Stimulated activated CD8-positive, alpha-beta memory T cell treated with anti-CD3 and anti-CD28 coated beads, Interleukin-7, amount 100 ng/mL, for 4 hours (primary cell): Measurements from ENCODE around the gene DLX2.
"Not testable (repeated sequence)": the region's sequence is repeated elsewhere in the genome, so short reads cannot be mapped to it uniquely, and the experiment has no call there.

Source experiments
- DNase-seq, 2 donors: peaks; one replicate each; pipeline ENCODE4 v3.0.0-alpha.2; 2020; ENCODE audit warnings: low read depth in 2 of 2

The DLX2 gene

DNA sequence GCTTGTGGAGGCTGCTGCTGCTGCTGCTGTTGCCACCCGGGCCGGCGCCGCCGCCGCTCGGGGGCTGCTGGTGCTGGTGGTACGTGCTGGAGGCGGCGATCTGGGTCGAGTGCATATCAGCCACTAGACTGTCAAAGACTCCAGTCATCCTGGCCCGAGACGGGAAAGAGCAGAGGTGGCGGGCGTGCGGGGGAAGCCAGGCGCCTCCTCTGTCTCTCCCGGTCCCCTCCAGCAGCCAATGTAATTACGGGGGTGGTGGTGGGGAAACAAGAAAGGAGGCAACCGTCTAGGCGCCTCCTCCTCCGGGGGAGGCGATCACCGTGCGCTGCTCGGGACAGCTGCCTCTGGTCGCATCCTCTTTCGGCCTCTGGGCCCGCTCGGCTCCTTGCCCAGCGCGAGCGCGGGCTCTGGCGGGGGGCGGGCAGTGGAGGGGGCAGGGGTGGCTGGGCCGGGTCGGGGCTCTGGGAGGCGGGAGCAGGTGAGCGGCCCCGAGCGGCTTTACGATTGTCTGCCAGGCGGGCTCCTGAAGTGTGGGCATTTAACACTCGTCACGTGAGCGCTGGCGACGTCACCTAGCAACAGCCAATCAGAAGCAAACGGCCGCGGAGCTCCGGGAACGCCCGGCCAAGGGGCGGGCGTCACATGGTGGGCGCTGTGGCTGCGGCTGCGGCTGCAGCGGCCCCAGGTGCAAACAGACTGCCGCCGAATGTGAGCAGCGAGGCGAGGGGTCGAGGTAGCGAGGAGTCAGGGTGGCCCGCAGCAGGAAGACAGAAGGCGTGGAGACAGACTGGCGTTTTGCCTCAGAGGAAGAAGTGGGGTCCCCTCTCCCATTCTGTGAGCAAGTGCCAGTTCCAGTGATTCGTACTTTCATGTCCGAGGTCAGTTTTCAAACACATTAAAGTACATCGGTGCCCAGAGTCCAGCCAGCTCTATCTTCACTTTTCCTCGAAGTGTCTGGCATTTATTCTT lies at the start of gene DLX2:
Gene DLX2, minus strand, starts transcription at position 510 of the 969 bp plus-strand sequence. Its CDS starts 362 bp downstream, at position 148.
- peak; percentile 54 to 59 for DNase-seq

DNA sequence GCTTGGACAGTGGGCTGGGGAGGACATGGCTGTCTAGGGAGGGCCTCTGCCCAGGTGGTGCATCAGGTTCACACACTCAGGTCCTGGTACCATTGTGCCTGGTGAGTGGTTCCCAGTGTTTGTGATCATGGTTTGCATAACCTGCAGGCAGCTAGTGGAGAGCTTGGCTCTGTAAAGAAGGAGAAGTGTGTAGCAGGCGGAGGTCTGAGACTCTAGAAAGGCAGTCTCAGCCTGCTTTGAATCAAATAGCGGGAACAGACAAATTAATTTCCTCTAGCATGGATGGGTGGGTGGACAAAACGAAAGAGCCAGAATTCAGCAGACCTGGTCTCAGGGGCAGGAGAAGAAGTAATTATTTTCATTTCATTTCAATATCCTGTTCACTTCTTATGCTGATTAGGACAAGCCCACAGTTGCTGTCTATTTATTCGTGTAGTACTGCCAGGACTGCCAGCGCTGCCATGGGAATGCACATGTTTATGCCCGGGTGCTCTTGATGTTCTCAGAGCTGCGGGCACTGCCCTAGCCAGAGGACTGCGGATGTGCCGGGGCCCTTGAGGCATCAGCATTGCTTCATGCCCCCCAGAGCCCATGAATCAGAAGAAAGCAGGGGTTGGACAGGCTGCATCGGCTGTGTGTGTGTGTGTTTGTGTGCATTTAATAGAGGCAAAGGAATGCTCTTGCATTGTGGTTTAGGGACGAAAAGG lies 45.4 kb upstream of the DLX2 start:
- no peak for DNase-seq

DNA sequence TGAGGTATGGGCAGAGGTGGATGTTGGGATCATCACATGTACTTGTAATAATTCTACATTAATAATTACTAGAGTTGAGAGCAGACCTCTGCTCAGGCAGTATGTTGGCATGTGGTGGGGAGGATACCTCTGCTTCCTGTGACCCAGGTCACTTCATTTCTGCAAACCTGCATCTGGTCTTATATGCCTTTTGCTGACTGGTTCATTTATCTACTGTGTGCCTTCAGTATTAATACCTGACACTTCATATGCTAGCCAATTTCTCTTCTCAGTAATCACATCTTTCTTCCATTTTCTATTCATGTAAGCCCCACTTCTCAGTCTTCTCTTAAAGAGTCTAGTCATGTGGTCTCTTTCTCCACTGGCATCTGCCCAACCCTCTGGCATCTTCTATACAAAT lies 41.1 kb upstream of the DLX2 start:
- DNase-seq, result no peak

DNA sequence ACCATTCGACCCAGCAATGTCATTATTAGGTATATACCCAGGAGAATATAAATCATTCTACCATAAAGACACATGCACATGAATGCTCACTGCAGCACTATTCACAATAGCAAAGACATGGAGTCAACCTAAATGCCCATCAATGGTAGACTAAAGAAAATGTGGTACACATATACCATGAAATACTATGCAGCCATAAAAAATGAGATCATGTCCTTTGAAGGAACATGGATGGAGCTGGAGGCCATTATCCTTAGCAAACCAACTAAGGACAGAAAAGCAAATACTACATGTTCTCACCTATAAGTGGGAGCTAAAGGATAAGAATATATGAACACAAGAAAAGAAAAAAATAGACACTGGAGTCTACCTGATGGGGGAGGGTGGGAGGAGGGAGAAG lies 36.0 kb upstream of the DLX2 start:
- not testable (repeated sequence) for DNase-seq

DNA sequence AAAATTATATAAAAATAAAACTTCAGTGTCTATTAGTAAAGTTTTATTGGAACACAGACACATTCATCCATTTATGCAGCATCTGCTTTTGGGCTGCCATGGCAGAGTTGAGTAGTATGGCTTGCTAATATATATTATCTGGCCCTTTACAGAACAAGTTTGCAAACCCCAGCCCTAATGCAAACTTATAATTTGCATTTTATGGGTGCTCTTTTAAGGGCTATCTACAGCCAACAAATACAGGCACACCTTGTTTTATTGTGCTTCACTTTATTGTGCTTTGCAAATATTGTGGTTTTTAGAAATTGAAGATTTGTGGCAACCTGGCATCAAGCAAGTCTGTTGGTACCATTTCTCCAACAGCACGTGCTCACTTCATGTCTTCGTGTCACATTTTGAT lies 35.2 kb upstream of the DLX2 start:
- no peak for DNase-seq

DNA sequence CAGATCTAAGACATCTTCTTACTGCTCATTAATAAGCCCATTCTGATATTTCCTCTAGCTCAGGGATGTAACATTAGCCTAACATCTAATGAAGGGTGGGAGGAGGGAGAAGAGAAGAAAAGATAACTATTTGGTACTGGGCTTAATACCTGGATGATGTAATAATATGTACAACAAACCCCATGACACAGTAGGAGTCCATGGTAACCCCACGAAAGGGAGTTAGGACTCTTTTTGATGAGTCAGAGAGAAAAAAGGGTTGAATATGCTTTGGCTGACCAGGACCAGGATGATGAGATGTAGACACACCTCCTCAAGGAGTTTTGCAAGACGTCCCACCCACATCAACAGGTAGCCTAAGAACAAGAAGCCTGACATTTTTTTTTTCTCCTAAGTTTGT lies 34.4 kb upstream of the DLX2 start:
- DNase-seq, result no peak

DNA sequence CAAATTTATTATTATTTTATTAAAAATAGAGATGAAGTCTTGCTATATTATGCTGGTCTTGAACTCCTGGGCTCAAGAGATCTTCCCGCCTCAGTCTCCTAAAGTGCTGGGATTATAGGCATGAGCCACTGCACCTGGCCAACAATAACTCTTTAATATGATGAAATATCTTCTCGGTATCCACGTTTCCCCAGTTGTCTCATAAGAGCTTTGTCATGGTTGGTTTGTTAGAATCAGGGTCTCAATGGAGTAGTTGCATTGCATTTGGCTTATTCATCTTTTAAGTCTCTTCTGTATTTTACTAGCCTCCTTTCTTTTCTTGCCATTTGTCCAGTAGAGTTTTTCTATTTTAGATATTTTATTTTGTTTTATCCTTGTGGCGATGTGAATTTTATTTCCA lies 32.7 kb upstream of the DLX2 start:
- DNase-seq, result no peak

DNA sequence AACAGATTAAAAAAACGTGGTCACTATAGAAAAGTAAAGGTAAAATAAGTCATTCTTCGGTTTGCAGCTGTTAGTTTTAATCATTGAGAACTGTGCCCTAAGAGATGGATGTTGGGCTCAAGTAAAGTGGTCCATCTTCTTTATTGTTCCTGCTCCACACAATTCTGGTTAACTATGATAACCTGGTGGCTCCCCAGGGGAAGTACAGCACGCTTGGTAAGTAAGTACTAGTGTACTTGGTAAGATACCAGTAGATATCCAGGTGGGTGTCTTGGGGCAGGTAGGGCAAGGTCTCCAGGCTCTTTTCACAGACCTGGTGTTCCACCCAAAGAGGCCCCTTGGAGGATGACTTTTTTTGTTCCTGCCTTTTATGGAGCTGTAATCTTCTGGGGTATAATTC lies 31.6 kb upstream of the DLX2 start:
- no peak for DNase-seq

DNA sequence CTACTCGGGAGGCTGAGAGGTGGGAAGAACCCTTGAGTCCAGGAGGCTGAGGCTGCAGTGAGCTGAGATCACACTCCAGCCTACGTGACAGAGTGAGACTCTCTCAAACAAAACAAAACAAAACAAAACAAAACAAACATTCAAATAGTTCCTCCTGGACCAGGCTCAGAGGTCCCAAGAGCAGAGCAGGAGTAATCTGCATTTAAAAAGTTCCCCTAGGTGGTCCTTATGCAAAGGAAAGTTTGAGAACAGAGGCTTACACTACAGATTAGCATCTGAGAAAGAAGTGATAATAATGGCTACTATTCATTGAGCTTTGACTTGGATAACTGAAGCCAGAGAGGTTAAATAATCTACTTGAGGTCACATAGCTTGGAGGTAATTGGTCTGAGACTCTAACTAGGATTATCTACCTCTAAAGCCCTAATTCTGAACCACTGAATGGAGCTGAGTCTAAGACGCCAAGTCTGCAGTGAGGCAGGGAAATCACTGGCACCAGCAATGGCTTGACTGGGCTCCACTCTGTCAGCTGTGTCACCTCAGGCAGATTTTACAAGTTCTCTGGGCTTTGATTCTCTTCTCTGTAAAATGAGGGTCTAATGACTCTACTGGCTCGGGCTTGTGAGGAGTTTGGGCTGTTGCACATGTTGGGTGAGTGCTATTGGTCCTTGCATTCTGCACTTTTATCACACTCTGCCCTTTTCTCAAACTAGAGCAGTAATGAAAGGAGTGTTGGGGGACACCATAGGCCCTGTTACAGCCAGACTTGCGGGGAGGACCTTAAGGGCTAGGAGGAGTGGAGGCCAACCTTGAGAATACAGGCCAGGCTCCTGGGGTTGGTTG lies 29.2 kb upstream of the DLX2 start:
- no peak for DNase-seq

DNA sequence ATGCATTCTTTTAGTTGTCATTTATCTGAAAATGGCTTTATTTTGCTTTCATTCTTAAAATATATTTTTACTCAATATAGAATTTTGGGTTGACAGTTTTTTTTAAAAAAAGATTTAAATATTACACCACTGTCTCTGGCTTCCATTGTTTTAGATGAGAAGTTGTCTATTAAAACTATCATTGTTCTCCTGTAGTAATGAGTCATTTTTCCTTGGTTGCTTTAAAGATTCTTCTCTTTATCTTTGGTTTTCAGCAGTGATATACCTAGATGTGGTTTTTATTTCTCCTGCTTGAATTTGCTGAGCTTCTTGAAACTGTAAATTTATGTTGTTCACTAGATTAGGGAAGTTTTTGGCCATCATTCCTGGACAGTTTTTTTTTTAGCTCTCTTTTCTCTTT lies 26.7 kb upstream of the DLX2 start:
- no peak for DNase-seq

DNA sequence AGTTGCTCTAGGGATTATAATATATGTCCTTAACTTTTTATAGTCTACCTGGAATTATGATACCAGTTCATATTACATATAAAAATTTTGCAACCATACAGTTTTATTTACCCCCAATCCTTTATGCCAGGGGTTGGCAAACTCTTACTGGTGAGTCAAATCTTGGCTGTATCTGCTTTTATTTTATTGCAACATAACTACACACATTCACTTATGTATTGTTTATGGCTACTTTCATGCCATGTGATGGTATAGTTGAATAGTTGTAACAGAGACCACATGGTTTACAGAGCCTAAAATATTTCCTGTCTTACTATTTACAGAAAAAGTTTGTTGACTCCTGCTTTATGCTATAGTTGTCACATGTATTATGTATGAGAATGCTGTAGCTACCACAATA lies 25.8 kb upstream of the DLX2 start:
- no peak for DNase-seq

DNA sequence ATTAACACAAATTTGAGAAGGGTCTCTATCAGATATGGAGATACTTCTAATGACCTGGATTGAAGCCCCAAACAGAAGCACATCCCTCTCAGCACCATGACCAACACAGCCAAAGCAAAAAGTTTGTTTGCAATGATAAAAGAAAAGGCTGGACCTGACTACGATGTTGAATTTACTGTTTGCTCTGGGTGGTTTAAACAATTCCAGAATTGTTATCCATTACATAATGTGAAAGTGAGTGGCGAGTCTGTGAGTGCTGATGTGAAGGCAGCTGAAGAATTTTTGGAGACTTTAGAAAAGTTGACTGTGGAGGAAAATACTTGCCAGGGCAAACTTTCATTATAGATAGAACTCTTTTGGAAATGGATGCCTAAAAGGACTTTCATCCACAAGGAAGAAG lies 17.4 kb upstream of the DLX2 start:
- DNase-seq, result no peak

DNA sequence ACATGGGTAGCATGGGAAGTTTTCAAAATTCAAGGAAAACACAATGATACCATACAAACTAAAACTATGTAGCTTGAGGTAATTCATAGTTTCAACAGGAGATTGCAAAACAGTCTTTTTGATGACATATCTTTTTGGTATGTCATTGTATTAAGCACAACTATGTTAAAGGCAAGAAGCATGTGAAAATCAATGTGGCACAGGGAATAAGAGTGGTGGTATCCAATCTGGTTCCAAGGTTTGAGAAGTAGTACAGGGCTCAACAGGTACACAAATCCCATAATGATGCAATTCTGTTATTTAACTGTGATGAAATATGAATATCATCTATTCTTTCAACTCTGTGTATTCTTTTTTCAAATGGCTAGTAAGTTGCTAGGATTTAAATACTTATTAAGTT lies 16.4 kb upstream of the DLX2 start:
- DNase-seq, result no peak

DNA sequence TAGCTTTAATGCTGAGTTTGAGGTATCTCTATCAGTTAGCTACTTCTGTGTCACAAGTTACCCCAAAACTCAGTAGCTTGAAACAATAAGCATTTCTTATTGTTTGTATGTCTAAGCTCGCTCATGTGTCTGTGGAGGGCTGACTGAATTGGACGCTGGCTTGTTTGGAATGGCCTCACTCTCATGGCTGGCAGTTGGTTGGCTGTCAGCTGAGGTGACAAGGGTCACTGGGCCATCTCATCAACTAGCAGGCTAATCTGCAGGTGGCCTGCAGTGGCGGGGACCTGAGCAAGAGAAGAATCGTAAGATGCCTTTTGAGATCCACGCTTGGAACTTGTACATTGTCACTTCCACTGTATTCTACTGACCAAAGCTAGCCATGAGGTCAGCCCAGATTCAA lies 13.4 kb upstream of the DLX2 start:
- no peak for DNase-seq

DNA sequence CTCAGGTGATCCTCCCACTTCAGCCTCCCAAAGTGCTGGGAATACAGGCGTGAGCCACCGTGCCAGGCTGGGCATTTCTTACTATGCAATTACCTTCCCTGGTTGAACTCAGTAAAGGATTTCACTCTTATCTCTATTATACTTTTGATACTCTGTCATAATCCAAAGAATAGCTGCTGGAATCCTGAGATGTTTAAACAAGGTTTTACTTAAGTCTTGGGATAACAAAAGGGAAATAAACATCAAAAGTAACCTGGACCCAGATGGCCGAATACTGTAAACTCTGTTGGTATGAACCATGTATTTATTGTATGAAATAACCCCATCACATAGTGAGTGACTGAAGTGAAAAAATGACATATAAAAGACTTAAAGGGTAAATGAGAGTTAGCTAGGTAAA lies 11.9 kb upstream of the DLX2 start:
- no peak for DNase-seq

DNA sequence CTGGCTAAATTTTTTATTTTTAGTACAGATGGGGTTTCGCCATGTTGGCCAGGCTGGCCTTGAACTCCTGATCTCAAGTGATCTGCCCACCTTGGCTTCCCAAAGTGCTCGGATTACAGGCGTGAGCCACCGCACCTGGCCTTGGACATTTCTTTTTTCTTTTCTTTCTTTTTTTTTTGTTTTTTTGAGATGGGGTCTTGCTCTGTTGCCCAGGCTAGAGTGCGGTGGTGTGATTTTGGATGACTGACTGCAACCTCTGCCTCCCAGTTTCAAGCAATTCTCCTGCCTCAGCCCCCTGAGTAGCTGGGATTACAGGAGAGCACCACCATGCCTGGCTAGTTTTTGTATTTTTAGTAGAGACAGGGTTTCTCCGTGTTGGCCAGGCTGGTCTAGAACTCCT lies 11.5 kb upstream of the DLX2 start:
- DNase-seq, result not testable (repeated sequence)

DNA sequence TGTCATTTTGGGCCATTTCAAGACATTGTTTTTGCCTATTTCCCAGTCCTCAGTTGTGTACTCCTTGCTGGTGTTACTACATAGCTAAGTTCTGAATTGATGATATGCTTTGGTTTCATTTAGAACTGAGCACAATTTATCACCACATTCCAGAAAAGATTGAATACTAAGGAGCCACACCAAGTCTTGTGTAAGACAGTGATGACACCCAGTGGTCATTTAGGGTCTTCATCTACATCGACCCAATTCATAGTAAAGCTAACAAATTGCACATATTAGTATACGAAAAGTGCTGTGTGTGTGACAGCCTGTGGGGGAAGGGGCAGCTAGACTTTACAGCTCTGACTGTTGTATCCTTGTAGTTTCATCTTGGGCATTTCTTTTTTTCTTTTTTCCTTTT lies 10.9 kb upstream of the DLX2 start:
- DNase-seq, result no peak

DNA sequence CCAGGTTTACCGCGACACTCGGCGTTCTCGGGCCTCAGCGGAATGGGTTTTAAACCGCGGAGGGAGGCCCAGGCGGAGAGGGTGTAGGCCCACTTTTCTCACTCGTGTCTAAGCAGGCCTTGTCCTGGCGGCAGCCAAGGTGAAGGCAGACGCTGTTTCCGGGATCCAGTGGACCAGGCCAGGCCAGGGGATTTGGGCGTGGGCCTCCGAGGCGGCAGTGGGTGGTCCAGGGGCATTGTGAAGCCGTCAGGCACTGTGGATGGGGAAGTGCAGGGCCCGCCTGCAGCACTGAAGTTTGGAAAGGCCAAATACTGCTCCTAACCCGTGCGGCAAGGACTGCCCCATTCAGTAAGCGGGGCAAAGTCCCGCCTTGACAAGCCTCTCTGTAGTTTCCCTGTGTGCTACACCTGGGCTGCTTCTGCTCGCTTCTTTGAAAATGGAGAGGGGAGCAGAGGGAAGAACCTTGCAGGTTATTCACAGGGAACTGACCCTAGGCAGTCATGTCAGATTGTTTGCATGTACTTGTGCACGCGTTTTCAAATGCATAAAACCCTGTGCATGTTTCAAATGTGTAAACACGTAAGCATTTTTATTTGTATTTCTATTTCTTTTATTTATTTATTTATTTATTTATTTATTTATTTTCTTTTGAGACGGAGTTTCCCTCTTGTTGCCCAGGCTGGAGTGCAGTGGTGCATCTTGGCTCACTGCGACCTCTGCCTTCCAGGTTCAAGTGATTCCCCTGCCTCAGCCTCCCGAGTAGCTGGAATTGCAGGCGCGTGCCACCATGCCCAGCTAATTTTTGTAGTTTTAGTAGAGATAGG lies 7.5 kb upstream of the DLX2 start:
- DNase-seq, result no peak

DNA sequence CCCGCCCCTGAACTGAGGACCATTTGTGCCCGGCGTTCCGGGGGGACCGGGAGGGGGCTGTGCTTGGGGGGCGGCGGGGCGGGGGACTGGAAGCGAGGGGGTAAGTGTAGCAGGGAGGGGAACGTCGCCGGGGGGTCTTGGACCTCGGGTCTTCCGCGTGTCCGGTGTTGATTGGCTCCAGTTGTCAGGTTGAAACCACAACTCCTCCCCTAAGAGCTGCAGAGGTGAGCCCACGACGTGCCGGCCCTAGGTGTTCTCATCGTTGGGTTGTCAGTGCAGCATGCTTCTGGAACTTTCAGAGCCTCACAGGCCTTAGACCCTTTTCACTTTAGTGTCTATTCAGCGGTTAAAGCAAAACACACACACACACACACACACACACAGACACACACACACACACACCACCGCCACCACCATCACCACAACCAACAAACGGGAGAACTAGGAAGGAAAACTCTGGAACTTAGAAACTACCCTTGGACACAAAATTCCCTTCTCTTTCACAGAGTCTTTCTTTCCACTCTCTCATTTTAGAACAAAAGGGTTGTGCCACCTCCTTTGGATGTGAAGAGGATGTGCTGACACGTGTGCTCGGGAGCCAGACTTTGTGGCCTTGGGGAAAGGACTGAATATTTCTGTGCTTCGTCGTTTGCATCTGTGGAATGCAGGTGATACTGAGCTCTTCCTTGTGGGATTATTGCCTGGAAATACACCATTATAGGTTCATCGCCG lies 6.7 kb upstream of the DLX2 start:
- DNase-seq, result no peak

DNA sequence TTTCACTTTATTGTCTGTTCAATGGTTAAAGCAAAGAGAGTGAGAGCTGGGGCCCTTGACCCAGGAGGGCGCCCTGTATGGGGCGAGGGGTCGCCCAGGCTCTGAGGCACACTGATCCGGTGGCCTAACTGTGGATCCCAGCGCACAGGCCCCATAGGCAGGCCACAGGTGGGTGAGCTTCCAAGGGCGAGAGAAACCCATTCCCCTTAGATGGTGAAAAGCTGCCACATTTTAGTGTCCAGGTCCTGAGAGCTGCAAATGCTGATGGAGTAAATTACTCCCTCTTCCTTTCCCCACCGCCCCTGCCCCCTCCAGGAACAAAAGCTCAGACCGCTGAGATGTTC lies 5.9 kb upstream of the DLX2 start:
- DNase-seq, result no peak
